OCI-LY1 (cell line): ENCODE data around the gene KRTAP20-1.

ENCODE experiments used
- H2AFZ ChIP-seq: fragments of 200-600 bp; sonication (generic), shearing (Covaris generic); 2 replicates; pipeline ENCODE4 v1.6.0; 2014; ENCODE audit warnings: antibody characterized with exemption, mild to moderate bottlenecking, low read length
- H3F3A ChIP-seq: fragments of 200-600 bp; sonication (generic), shearing (Covaris generic); 2 replicates; pipeline ENCODE4 v1.6.0; 2014; ENCODE audit warnings: mild to moderate bottlenecking, antibody characterized with exemption, low read length, moderate library complexity; ENCODE audit not compliant: insufficient read depth
- H3K27ac ChIP-seq: fragments of 200-600 bp; sonication (generic); 2 replicates; pipeline ENCODE4 v1.5.1; 2014; ENCODE audit warnings: low read length, mixed run types, mild to moderate bottlenecking, low read depth; ENCODE audit not compliant: poor library complexity, severe bottlenecking
- H3K27me3 ChIP-seq: fragments of 200-600 bp; sonication (generic); 2 replicates; pipeline ENCODE4 v1.6.0; 2014; ENCODE audit warnings: antibody characterized with exemption, mild to moderate bottlenecking, low read length, moderate library complexity; ENCODE audit not compliant: insufficient read depth
- H3K36me3 ChIP-seq: fragments of 200-600 bp; sonication (generic); 2 replicates; pipeline ENCODE4 v1.6.1; 2014; ENCODE audit warnings: mild to moderate bottlenecking, antibody characterized with exemption, low read length, moderate library complexity, mixed read lengths; ENCODE audit not compliant: insufficient read depth
- H3K4me1 ChIP-seq: fragments of 200-600 bp; sonication (generic); 2 replicates; pipeline ENCODE4 v1.5.1; 2014; ENCODE audit warnings: mild to moderate bottlenecking, low read length, moderate library complexity; ENCODE audit not compliant: insufficient read depth, severe bottlenecking
- H3K4me2 ChIP-seq: fragments of 200-600 bp; sonication (generic), shearing (Covaris generic); 2 replicates; pipeline ENCODE4 v1.6.1; 2014; ENCODE audit warnings: low read length
- H3K4me3 ChIP-seq: fragments of 200-600 bp; sonication (generic); 2 replicates; pipeline ENCODE4 v1.5.1; 2014; ENCODE audit warnings: low read length, low read depth, mild to moderate bottlenecking, mixed read lengths; ENCODE audit not compliant: poor library complexity, severe bottlenecking
- H3K79me2 ChIP-seq: fragments of 200-600 bp; shearing (Covaris generic); 2 replicates; pipeline ENCODE4 v1.6.1; 2016; ENCODE audit warnings: mixed run types, low read length, mixed read lengths; ENCODE audit not compliant: insufficient read depth
- H3K9ac ChIP-seq: fragments of 200-600 bp; sonication (generic), shearing (Covaris generic); 2 replicates; pipeline ENCODE4 v1.6.1; 2014; ENCODE audit warnings: mild to moderate bottlenecking, low read length, mixed read lengths
- H3K9me2 ChIP-seq: fragments of 200-600 bp; sonication (generic), shearing (Covaris generic); 2 replicates; pipeline ENCODE4 v1.6.1; 2014; ENCODE audit warnings: low read depth, mild to moderate bottlenecking, low read length, mixed read lengths
- H3K9me3 ChIP-seq: fragments of 200-600 bp; shearing (Covaris generic); 2 replicates; pipeline ENCODE4 v1.6.1; 2014; ENCODE audit warnings: low read length, mixed read lengths
- H4K20me1 ChIP-seq: fragments of 200-600 bp; sonication (generic), shearing (Covaris generic); 2 replicates; pipeline ENCODE4 v1.6.0; 2016; ENCODE audit warnings: mild to moderate bottlenecking, low read length; ENCODE audit not compliant: insufficient read depth
- EZH2 ChIP-seq: fragments of 200-600 bp; sonication (generic), shearing (Covaris generic); IDR thresholded peaks from 2 replicates; pipeline ENCODE4 v1.8.0; 2017; ENCODE audit warnings: borderline replicate concordance, mixed run types, mild to moderate bottlenecking, antibody characterized with exemption, low read length, moderate library complexity, mixed read lengths
- TF ChIP-seq, protein P1 (sequence below): fragments of 200-600 bp; sonication (generic), shearing (Covaris generic); IDR thresholded peaks from 2 replicates; pipeline ENCODE4 v1.5.1; 2017; ENCODE audit warnings: mild to moderate bottlenecking, antibody characterized with exemption, low read length, moderate library complexity, mixed read lengths

Gene KRTAP20-1

DNA sequence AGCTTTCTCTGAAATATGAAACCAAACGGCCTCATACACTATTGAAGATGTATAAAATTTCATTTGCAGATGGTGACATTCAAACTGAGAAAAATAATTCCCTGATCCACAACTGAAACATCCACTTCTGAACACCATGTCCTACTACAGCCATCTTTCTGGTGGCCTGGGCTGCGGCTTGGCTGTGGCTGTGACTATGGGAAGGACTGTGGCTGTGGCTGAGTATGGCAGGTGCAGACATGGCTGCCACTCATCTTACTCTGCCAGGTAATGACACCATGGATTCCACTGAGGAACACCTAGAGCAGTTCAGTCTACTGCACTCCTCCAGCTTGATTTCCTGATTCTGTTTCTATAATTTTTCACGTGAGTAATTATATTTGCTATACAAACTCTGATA is 4.3 kb downstream of the KRTAP20-1 start, which contains the start of gene KRTAP20-4:
KRTAP20-4 (plus strand) TSS at position 106 of the 400 bp plus-strand sequence.
- TF ChIP-seq EZH2: no peak
- TF ChIP-seq, protein P1, sequence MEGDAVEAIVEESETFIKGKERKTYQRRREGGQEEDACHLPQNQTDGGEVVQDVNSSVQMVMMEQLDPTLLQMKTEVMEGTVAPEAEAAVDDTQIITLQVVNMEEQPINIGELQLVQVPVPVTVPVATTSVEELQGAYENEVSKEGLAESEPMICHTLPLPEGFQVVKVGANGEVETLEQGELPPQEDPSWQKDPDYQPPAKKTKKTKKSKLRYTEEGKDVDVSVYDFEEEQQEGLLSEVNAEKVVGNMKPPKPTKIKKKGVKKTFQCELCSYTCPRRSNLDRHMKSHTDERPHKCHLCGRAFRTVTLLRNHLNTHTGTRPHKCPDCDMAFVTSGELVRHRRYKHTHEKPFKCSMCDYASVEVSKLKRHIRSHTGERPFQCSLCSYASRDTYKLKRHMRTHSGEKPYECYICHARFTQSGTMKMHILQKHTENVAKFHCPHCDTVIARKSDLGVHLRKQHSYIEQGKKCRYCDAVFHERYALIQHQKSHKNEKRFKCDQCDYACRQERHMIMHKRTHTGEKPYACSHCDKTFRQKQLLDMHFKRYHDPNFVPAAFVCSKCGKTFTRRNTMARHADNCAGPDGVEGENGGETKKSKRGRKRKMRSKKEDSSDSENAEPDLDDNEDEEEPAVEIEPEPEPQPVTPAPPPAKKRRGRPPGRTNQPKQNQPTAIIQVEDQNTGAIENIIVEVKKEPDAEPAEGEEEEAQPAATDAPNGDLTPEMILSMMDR: no peak
- Histone ChIP-seq H3K4me1 (no peaks in the 10 kb centered on the region), H3K27me3 (no peaks in the 10 kb centered on the region), H3F3A (no peaks in the 10 kb centered on the region), H3K36me3 (no peaks in the 10 kb centered on the region), H2AFZ (no peak within 1 kb of the TSS), H3K9me3 (no peaks in the 10 kb centered on the region), H3K4me3 (no peak within 1 kb of the TSS), H3K27ac (no peak within 1 kb of the TSS), H3K79me2 (no peaks in the 10 kb centered on the region), H4K20me1 (no peaks in the 10 kb centered on the region), H3K4me2 (no peak within 1 kb of the TSS), H3K9ac (no peak within 1 kb of the TSS), H3K9me2 (no peaks in the 10 kb centered on the region)

- no peaks in the 10 kb centered on the region for H3K27me3 ChIP-seq
- H3K4me2 ChIP-seq: no peak overlapping the region
- no peak overlapping the region for H3K4me3 ChIP-seq
- H3K9me2 ChIP-seq: no peaks in the 10 kb centered on the region
- H3K9ac ChIP-seq: no peak overlapping the region
- no peaks in the 10 kb centered on the region for H3K9me3 ChIP-seq
- no peak for TF ChIP-seq EZH2
- TF ChIP-seq, protein P1: no peak
- no peaks in the 10 kb centered on the region for H3K79me2 ChIP-seq
- no peaks in the 10 kb centered on the region for H3F3A ChIP-seq
- H3K27ac ChIP-seq: no peak overlapping the region
- H3K4me1 ChIP-seq: no peaks in the 10 kb centered on the region
- no peaks in the 10 kb centered on the region for H3K36me3 ChIP-seq
- H4K20me1 ChIP-seq: no peaks in the 10 kb centered on the region
- no peak overlapping the region for H2AFZ ChIP-seq
Observed at GRCh38 chr21:30623362-30623761, 7.1 kb downstream of the KRTAP20-1 start.

- Histone ChIP-seq H3K27ac (no peak overlapping the region), H3F3A (no peaks in the 10 kb centered on the region), H3K4me2 (no peak overlapping the region), H3K4me3 (no peak overlapping the region), H3K9me2 (no peaks in the 10 kb centered on the region), H2AFZ (no peak overlapping the region), H4K20me1 (no peaks in the 10 kb centered on the region), H3K79me2 (no peaks in the 10 kb centered on the region), H3K36me3 (no peaks in the 10 kb centered on the region), H3K9me3 (no peaks in the 10 kb centered on the region), H3K27me3 (no peaks in the 10 kb centered on the region), H3K9ac (no peak overlapping the region), H3K4me1 (no peaks in the 10 kb centered on the region)
- TF ChIP-seq, protein P1: no peak
- no peak for TF ChIP-seq EZH2
Observed at GRCh38 chr21:30625449-30626165, 9.4 kb downstream of the KRTAP20-1 start.
